Measurements from ENCODE around the gene TMEM145.

The TMEM145 gene

GRCh38 chr19:42285541-42285941, 27.6 kb upstream of the TMEM145 start:
- peak; percentile 51 for DNase-seq (ENCODE audit: low read depth)
- Histone ChIP-seq H3K4me1 (ENCODE audit: control insufficient read depth, insufficient read depth, low read length) (peaks cover 40% of the 10 kb centered on the region), H3K36me3 (ENCODE audit: control insufficient read depth, insufficient read depth, low read length, severe bottlenecking) (peaks cover 38% of the 10 kb centered on the region), H3K9me3 (ENCODE audit: control insufficient read depth, low read length) (no peaks in the 10 kb centered on the region), H3K9ac (ENCODE audit: low read length) (peak overlapping the region; percentile 87), H3K4me3 (ENCODE audit: low read length) (peak overlapping the region; percentile 80), H3K27me3 (replicated peaks; ENCODE audit: control insufficient read depth, insufficient read depth, low read length) (no peaks in the 10 kb centered on the region)

- H3K9me3 ChIP-seq (ENCODE audit: control insufficient read depth, low read length), result no peaks in the 10 kb centered on the region
- H3K4me3 ChIP-seq (ENCODE audit: low read length), result peak overlapping the region; percentile 80
- H3K27me3 ChIP-seq (replicated peaks; ENCODE audit: control insufficient read depth, insufficient read depth, low read length), result no peaks in the 10 kb centered on the region
- H3K9ac ChIP-seq (ENCODE audit: low read length), result peak overlapping the region; percentile 87
- DNase-seq (ENCODE audit: low read depth), result no peak
- peaks cover 40% of the 10 kb centered on the region for H3K4me1 ChIP-seq (ENCODE audit: control insufficient read depth, insufficient read depth, low read length)
- H3K36me3 ChIP-seq (ENCODE audit: control insufficient read depth, insufficient read depth, low read length, severe bottlenecking), result peaks cover 42% of the 10 kb centered on the region
These were observed 27.1 kb upstream of the TMEM145 start for GRCh38 chr19:42285988-42286348.

- DNase-seq (ENCODE audit: low read depth), result peak; percentile 32
- Histone ChIP-seq H3K4me3 (ENCODE audit: low read length) (peak overlapping the region; percentile 80), H3K9ac (ENCODE audit: low read length) (peak overlapping the region; percentile 87), H3K27me3 (replicated peaks; ENCODE audit: control insufficient read depth, insufficient read depth, low read length) (no peaks in the 10 kb centered on the region), H3K4me1 (ENCODE audit: control insufficient read depth, insufficient read depth, low read length) (peaks cover 37% of the 10 kb centered on the region), H3K36me3 (ENCODE audit: control insufficient read depth, insufficient read depth, low read length, severe bottlenecking) (peaks cover 47% of the 10 kb centered on the region), H3K9me3 (ENCODE audit: control insufficient read depth, low read length) (no peaks in the 10 kb centered on the region)
These were observed 26.6 kb upstream of the TMEM145 start for GRCh38 chr19:42286349-42287016.

GRCh38 chr19:42287017-42287826, 25.9 kb upstream of the TMEM145 start:
- Histone ChIP-seq H3K9me3 (ENCODE audit: control insufficient read depth, low read length) (no peaks in the 10 kb centered on the region), H3K9ac (ENCODE audit: low read length) (no peak overlapping the region), H3K36me3 (ENCODE audit: control insufficient read depth, insufficient read depth, low read length, severe bottlenecking) (peaks cover 55% of the 10 kb centered on the region), H3K4me3 (ENCODE audit: low read length) (no peak overlapping the region), H3K27me3 (replicated peaks; ENCODE audit: control insufficient read depth, insufficient read depth, low read length) (no peaks in the 10 kb centered on the region), H3K4me1 (ENCODE audit: control insufficient read depth, insufficient read depth, low read length) (peaks cover 29% of the 10 kb centered on the region)
- DNase-seq (ENCODE audit: low read depth), result no peak

- Histone ChIP-seq H3K9me3 (ENCODE audit: control insufficient read depth, low read length) (no peaks in the 10 kb centered on the region), H3K9ac (ENCODE audit: low read length) (no peak overlapping the region), H3K27me3 (replicated peaks; ENCODE audit: control insufficient read depth, insufficient read depth, low read length) (no peaks in the 10 kb centered on the region), H3K36me3 (ENCODE audit: control insufficient read depth, insufficient read depth, low read length, severe bottlenecking) (peaks cover 60% of the 10 kb centered on the region), H3K4me3 (ENCODE audit: low read length) (no peak overlapping the region), H3K4me1 (ENCODE audit: control insufficient read depth, insufficient read depth, low read length) (peaks cover 25% of the 10 kb centered on the region)
- DNase-seq (ENCODE audit: low read depth), result no peak
These were observed 25.3 kb upstream of the TMEM145 start for GRCh38 chr19:42287827-42288107.

- no peak for DNase-seq (ENCODE audit: low read depth)
- H3K9me3 ChIP-seq (ENCODE audit: control insufficient read depth, low read length), result no peaks in the 10 kb centered on the region
- H3K27me3 ChIP-seq (replicated peaks; ENCODE audit: control insufficient read depth, insufficient read depth, low read length), result no peaks in the 10 kb centered on the region
- H3K36me3 ChIP-seq (ENCODE audit: control insufficient read depth, insufficient read depth, low read length, severe bottlenecking), result peaks cover 66% of the 10 kb centered on the region
- H3K4me3 ChIP-seq (ENCODE audit: low read length), result no peak overlapping the region
- no peak overlapping the region for H3K9ac ChIP-seq (ENCODE audit: low read length)
- H3K4me1 ChIP-seq (ENCODE audit: control insufficient read depth, insufficient read depth, low read length), result peaks cover 19% of the 10 kb centered on the region
These were observed 24.7 kb upstream of the TMEM145 start for GRCh38 chr19:42288387-42288786.

GRCh38 chr19:42288881-42289555, 24.1 kb upstream of the TMEM145 start:
- no peak for DNase-seq (ENCODE audit: low read depth)
- H3K36me3 ChIP-seq (ENCODE audit: control insufficient read depth, insufficient read depth, low read length, severe bottlenecking), result peaks cover 71% of the 10 kb centered on the region
- H3K4me1 ChIP-seq (ENCODE audit: control insufficient read depth, insufficient read depth, low read length), result peaks cover 18% of the 10 kb centered on the region
- no peak overlapping the region for H3K4me3 ChIP-seq (ENCODE audit: low read length)
- no peaks in the 10 kb centered on the region for H3K9me3 ChIP-seq (ENCODE audit: control insufficient read depth, low read length)
- H3K9ac ChIP-seq (ENCODE audit: low read length), result peak overlapping the region; percentile 29
- no peaks in the 10 kb centered on the region for H3K27me3 ChIP-seq (replicated peaks; ENCODE audit: control insufficient read depth, insufficient read depth, low read length)

- H3K36me3 ChIP-seq (ENCODE audit: control insufficient read depth, insufficient read depth, low read length, severe bottlenecking), result peaks cover 77% of the 10 kb centered on the region
- no peak for DNase-seq (ENCODE audit: low read depth)
- peak overlapping the region; percentile 29 for H3K9ac ChIP-seq (ENCODE audit: low read length)
- peaks cover 17% of the 10 kb centered on the region for H3K4me1 ChIP-seq (ENCODE audit: control insufficient read depth, insufficient read depth, low read length)
- no peaks in the 10 kb centered on the region for H3K27me3 ChIP-seq (replicated peaks; ENCODE audit: control insufficient read depth, insufficient read depth, low read length)
- no peaks in the 10 kb centered on the region for H3K9me3 ChIP-seq (ENCODE audit: control insufficient read depth, low read length)
- H3K4me3 ChIP-seq (ENCODE audit: low read length), result no peak overlapping the region
These were observed 23.5 kb upstream of the TMEM145 start for GRCh38 chr19:42289556-42290041.

- H3K27me3 ChIP-seq (replicated peaks; ENCODE audit: control insufficient read depth, insufficient read depth, low read length), result no peaks in the 10 kb centered on the region
- peaks cover 12% of the 10 kb centered on the region for H3K4me1 ChIP-seq (ENCODE audit: control insufficient read depth, insufficient read depth, low read length)
- peaks cover 79% of the 10 kb centered on the region for H3K36me3 ChIP-seq (ENCODE audit: control insufficient read depth, insufficient read depth, low read length, severe bottlenecking)
- no peaks in the 10 kb centered on the region for H3K9me3 ChIP-seq (ENCODE audit: control insufficient read depth, low read length)
- H3K9ac ChIP-seq (ENCODE audit: low read length), result no peak overlapping the region
- no peak for DNase-seq (ENCODE audit: low read depth)
- H3K4me3 ChIP-seq (ENCODE audit: low read length), result no peak overlapping the region
These were observed 23.0 kb upstream of the TMEM145 start for GRCh38 chr19:42290136-42290522.

GRCh38 chr19:42290523-42291434, 22.3 kb upstream of the TMEM145 start:
- peak; percentile 32 for DNase-seq (ENCODE audit: low read depth)
- Histone ChIP-seq H3K4me1 (ENCODE audit: control insufficient read depth, insufficient read depth, low read length) (peaks cover 6% of the 10 kb centered on the region), H3K9me3 (ENCODE audit: control insufficient read depth, low read length) (no peaks in the 10 kb centered on the region), H3K27me3 (replicated peaks; ENCODE audit: control insufficient read depth, insufficient read depth, low read length) (no peaks in the 10 kb centered on the region), H3K4me3 (ENCODE audit: low read length) (no peak overlapping the region), H3K36me3 (ENCODE audit: control insufficient read depth, insufficient read depth, low read length, severe bottlenecking) (peaks cover 86% of the 10 kb centered on the region), H3K9ac (ENCODE audit: low read length) (no peak overlapping the region)
